HG02970 (cell line): ENCODE data around the gene BRCA1.
"Not testable (repeated sequence)": the region's sequence is repeated elsewhere in the genome, so short reads cannot be mapped to it uniquely, and the experiment has no call there.

Experiments
- ATAC-seq: cut with Tn5 transposase; IDR thresholded peaks from one replicate; pipeline ENCODE4 v1.9.1; 2021; ENCODE audit warnings: mild to moderate bottlenecking, moderate library complexity, moderate number of reproducible peaks; ENCODE audit not compliant: unreplicated experiment, low FRiP score

The BRCA1 gene

DNA sequence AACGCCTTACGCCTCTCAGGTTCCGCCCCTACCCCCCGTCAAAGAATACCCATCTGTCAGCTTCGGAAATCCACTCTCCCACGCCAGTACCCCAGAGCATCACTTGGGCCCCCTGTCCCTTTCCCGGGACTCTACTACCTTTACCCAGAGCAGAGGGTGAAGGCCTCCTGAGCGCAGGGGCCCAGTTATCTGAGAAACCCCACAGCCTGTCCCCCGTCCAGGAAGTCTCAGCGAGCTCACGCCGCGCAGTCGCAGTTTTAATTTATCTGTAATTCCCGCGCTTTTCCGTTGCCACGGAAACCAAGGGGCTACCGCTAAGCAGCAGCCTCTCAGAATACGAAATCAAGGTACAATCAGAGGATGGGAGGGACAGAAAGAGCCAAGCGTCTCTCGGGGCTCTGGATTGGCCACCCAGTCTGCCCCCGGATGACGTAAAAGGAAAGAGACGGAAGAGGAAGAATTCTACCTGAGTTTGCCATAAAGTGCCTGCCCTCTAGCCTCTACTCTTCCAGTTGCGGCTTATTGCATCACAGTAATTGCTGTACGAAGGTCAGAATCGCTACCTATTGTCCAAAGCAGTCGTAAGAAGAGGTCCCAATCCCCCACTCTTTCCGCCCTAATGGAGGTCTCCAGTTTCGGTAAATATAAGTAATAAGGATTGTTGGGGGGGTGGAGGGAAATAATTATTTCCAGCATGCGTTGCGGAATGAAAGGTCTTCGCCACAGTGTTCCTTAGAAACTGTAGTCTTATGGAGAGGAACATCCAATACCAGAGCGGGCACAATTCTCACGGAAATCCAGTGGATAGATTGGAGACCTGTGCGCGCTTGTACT, at the start of gene BRCA1:
Gene BRCA1, minus strand, starts transcription at position 232 of the 834 bp plus-strand sequence. CDS start 1,268 bp downstream, outside the sequence.
- peak; percentile 97 for ATAC-seq

DNA sequence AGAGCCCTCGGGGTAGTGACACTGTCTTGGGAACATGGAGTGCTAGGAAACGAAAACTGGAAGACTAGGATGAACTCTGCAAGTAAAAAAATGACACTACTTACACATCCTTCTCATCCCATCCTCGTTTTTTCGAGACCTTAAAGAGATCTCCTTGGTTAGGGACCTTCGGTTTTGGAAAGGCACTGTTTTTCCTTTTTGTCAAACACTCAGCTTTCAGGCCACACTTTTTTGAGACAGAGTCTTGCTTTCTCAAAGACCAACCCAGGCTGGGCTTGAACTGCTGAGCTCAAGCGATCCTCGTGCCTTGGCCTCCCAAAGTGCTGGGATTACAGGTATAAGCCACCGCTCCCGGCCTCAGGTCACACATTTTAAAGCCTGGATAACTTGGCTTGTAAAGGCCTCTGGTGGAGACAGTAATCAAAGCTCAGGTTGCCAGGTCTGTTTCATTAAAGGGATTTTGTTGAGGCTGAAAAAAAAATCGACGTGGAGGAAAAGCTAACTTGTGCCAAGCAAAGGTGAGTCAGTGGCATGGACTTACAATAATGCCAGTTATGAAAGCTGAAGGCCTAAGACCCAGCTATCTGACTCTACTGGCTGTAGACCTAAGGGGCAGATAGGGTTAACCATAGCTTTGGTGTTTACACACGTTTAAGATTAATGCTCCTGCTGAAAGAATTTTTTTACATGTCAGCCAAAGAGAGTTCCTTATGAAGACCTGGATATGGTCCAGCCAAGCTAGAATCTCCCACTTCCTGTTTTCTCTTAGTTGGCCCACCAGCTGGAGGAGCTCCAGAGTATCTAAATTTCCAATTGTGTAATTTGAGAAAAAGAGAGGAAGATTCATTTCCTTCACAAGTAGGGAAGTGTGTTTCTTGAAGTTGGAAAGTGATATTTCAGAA, 46.7 kb upstream of the BRCA1 start:
- no peak for ATAC-seq

DNA sequence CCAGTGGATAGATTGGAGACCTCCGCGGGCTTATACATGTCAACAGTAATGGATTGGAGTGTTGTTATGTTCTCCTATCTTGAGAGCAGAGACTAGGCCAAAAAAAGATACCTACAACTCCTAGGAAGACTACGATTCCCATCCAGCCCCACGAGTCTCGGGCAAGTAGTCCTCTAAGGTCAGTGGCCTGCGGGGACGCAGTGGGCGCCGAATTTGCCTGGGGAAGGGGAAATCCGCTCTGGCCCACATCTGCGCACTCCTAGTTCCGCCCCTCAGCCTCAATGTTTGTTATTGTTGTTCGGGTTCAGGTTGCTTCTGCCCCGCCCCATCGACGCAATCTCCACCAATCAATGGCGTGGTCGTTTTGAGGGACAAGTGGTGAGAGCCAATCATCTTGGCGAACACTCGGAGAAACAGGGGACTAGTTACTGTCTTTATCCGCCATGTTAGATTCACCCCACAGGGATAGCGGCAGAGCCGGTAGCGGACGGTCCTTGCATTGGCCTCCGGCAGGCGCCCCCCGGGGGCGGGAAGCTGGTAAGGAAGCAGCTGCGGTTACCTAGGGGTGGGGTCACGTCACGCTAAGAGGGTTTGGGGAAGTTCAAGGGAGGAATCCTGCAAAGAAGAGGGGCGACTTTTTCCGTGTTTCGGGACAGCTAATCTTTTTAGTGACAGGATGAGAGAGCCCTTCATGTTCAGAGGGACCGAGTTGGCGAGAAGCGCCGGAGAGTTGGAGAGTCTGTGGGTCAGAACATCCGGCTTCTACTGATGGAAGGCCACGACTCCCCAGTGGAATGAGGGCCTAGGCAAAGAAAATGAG, 45.8 kb upstream of the BRCA1 start, which contains the start of gene NBR1:
Gene NBR1, plus strand, starts transcription at position 449 of the 820 bp plus-strand sequence. CDS start 4,586 bp downstream, outside the sequence.
- ATAC-seq, result peak; percentile 78

DNA sequence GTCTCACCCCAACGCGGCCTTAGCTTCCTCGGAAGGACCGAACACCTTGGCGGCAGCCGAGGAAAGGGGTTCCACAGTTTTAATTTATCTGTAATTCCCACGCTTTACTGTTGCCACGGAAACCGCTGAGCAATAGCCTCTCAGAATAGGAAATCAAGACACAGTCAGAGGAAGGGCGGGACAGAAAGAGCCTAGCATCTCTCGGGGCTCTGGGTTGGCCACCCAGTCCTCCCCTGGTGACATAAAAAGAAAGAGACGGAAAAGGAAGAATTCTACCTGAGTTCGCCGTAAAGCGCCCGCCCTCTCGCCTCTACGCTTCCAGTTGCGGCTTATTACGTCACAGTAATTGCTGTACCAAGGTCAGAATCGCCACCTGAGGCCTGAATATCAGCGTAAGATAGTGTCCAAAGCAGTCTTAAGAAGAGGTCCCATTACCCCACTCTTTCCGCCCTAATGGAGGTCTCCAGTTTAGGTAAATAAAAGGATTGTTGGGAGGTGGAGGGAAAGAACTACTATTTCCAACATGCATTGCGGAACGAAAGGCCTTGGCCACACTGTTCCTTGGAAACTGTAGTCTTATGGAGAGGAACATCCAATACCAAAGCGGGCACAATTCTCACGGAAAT, 45.1 kb upstream of the BRCA1 start:
- ATAC-seq, result peak; percentile 60

DNA sequence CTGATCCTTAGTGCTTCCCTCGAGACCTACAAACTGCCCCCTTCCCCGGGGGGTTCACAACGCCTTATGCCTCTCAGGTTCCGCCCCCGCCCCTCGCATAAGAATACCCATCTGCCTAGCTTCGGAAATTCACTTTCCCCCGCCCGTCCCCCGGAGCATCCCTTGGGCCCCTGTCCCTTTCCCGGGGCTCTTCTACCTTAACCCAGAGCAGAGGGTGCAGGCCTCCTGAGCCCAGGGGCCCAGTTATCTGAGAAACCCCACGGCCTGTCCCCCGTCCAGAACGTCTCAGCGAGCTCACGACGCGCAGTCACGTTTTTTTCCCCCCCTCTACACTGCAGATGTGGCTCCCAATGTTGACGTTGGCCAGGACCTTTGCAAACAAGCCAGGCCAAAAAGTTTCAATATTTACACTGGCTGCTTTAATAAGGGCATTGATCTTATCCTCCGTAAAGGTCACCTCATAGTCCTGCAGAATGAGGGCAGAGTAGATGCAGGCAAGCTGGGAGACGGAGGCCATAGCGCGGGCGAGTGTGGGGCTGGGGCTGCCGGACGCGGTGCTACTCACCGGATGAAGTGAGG, 44.5 kb upstream of the BRCA1 start:
- peak; percentile 30 for ATAC-seq

DNA sequence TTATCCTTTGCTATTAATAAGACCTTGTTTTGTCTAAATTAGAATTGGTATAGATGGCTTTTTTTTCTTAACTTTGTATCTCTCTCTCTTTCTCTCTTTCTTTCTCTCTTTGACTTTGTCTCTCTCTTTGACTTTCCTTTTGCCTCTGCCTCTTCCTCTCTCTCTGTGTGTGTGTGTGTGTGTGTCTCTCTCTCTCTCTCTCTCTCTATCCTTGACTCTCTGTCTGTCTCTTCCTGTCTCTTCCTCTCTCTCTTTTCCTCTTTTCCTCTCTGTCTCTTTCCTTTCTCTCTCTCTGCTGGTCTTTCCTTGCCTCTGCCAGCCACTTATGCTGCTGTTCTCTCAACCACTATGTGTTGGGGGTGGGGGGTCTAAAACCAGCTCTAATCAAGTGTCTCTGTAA, 40.8 kb upstream of the BRCA1 start:
- not testable (repeated sequence) for ATAC-seq

DNA sequence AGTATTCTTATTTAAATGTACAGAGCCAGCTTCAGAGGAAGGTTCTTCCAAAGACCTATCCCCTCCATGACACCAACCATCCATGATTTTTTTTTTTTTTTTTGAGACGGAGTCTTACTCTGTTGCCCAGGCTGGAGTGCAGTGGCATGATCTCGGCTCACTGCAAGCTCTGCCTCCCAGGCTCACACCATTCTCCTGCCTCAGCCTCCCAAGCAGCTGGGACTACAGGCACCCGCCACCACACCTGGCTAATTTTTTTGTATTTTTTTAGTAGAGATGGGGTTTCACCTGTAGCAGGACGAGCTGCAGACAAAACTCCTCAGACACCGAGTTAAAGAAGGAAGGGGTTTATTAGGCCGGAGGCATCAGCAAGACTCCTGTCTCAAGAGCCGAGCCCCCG, 34.8 kb upstream of the BRCA1 start:
- not testable (repeated sequence) for ATAC-seq

DNA sequence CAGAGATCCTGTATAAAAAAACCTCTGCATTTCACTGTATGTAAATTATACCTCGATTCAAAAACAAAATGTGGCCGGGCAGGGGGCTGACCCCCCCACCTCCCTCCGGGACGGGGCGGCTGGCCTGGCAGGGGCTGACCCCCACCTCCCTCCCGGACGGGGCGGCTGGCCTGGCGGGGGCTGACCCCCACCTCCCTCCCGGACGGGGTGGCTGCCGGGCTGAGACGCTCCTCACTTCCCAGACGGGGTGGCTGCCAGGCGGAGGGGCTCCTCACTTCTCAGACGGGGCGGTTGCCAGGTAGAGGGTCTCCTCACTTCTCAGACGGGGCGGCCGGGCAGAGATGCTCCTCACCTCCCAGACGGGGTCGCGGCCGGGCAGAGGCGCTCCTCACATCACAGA, 34.1 kb upstream of the BRCA1 start:
- not testable (repeated sequence) for ATAC-seq

DNA sequence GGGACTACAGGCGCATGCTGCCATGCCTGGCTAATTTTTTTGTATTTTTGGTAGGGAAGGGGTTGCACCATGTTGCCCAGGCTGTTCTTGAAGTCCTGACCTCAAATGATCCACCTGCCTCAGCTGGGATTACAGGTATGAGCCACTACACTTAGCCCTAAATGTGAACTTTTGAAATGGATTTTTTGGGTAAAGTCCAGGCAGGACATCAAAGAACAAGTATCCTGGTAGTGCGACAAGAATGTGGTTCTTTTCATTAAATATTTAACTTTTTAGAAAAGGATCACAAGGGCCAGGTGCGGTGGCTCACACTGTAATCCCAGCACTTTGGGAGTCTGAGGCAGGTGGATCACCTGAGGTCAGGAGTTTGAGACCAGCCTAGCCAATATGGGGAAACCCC, 30.5 kb upstream of the BRCA1 start:
- ATAC-seq, result no peak

DNA sequence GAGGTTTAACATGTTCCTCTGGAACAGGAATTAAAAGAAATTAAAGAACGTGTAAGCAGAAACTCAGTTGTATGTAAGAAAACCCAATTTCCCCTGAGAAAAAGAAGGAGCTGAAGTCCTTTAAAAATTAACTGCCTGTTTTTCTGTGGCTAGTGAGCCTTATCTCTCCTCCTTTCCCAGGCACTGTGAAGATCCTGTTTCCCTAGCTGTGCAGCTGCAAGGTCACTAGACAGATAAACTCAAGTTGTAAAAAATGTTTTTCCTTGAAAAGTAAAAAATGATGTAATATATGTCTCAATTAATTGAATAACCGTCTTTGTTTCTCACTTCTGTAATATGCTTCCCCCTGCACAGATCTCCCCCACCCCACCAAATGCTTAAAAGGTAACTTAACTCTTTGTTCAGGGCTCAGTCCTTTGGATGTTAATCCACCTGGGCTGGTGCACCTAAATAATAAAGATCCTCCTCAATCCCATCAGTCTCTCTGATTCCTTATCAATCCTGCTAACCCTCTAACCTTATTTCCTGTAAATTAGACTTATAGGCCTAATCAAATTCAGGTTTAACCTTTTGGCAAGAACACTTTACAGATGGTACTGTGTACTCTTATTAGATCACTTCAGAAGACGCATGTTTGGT, 28.2 kb upstream of the BRCA1 start:
- ATAC-seq, result not testable (repeated sequence)

DNA sequence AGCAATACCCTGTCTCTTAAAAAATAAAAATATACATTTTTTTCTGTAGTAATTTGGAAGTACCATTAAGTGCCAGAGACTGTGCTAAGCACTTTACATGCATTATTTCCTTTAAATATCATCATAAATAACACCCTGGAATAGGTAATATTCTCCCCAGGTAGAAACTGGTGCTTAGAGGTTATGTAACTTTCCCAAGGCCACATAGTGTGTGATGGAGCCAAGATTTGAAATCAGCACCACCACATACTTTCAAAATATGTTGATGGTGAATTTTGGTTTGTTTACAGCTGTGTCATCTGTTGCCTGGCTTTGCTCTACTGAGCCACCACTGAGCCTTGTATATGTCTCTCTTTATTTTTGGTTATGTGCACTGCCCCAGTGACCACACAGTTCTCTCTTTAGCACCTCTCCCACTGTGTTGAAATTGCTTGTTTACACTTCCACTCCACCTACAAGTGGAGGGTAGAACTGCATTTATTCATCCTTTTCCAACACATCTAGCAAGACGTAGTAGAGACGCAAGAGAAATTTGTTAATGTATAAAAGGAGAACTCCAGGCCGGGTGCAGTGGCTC, 26.8 kb upstream of the BRCA1 start:
- ATAC-seq, result no peak

DNA sequence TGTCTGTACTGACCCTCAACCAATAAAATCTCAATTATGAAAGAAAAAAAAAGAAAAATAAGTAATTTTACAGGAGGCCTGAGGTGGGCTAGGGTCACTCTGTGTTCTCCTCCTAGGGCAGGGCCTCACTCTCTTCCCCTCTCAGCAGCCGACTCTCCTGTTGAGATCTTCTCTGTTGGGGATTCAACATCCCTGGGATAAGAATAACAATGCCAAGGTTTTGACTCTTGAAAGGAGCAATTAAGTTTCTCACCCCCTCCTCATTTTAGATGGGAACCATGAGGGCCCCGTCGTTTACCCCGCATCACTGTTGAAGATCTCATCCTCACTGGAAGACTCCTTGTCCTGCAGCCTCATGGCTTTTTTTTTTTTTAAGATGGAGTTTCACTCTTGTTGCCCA, 21.5 kb upstream of the BRCA1 start:
- ATAC-seq, result no peak

DNA sequence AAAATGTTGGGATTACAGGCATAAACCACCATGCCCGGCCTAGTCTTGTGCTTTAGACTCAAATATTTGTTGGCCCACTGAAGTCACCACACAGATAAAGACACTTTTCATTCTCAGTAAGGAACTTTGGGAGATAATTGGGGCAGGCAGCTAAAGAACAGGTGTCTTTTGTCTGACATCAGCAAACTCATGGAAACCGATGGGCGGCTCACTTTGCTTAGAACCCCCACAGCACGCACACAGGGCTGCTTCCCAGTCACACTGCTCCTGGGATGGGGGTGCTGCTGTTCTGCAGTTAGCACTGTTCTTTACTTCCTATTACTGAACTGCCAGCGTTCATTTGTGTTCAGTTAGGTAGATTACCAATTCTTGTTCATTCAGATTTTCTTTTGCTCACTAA, 18.0 kb upstream of the BRCA1 start:
- ATAC-seq, result no peak

DNA sequence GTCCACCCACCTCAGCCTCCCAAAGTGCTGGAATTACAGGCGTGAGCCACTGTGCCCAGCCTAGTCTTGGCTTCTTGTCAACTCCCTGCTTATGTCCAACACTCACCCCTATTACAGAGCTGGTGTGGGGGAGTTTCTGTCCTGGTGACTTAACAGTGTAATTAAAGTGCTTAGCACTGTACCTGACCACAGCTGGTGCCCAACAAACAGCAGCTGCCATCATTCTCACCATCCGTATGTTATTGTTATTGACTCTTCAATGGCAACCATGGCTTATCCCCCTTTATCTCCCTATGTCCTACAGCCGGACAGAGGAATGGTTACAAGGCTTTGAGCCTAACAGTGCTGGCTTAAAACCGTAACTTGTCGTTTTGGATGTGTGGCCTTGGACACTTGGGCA, 17.0 kb upstream of the BRCA1 start:
- no peak for ATAC-seq

DNA sequence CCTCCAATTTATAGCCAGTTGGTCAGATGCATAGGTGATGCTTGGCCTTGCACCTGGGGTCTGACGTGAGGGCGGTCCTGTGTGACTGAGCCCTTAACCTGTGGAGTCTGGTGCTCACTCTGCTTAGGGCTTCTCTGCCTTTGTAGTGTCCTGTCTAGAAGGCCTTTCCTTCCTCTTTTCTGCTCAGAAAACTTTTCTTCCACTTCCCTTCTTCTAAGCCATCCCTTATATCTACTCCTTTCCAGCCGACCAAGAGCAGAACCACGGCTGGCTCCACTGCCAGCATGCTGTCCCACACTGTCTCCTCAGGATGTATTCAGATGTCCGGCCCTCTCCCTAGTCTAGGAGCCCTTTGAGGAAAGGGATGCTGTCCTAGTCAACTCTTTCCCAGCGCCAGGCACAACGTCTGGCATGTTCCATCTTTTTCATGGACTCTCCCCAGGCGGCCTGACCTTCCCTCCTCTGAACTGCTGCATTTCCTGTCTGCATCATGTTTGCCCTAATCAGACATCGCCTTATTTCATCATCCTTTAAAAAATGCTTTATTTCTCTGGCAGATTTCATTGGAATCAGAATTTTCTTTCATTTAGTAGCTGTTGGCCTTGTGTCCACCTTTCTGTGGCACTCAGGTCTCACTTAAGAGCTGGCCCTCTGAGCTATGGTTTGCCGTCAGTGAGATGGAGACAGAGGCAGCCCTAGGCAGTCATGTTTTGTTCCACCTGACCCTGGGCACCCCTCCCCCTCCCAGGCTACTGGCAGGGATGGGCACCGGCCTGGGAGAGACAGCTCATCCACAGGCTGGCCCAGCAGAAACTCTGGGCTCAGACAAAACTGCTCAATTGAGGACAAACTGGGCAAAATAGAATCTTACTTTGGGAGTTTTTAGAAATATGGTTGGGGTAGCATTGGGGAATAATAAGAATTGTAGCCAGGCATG, 15.5 kb upstream of the BRCA1 start:
- ATAC-seq, result no peak

DNA sequence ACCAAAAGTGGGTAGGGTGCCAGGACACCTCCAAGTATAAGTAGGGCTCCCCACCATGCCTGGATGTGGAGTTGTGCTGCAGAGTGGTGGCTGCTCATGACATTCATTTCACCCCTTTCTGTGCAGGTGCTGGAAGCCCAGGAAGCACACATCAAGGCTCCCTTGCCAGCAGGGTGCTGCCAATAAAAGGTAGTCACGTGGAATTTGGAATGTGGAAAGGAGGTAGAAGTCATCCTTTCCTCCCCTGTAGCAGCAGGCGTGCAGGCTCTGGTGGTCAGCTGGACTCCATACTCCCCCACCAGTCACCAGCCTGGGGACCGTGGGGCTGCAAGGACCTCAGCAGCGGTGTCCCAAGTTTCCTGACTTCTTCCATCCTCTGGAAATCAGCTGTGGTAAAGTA, 13.4 kb upstream of the BRCA1 start:
- ATAC-seq, result not testable (repeated sequence)

DNA sequence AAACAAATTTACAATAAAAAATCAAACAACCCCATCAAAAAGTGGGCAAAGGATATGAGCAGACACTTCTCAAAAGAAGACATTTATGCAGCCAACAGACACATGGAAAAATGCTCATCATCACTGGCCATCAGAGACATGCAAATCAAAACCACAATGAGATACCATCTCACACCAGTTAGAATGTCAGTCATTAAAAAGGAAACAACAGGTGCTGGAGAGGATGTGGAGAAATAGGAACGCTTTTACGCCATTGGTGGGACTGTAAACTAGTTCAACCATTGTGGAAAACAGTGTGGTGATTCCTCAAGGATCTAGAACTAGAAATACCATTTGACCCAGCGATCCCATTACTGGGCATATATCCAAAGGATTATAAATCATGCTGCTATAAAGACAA, 11.4 kb upstream of the BRCA1 start:
- not testable (repeated sequence) for ATAC-seq

DNA sequence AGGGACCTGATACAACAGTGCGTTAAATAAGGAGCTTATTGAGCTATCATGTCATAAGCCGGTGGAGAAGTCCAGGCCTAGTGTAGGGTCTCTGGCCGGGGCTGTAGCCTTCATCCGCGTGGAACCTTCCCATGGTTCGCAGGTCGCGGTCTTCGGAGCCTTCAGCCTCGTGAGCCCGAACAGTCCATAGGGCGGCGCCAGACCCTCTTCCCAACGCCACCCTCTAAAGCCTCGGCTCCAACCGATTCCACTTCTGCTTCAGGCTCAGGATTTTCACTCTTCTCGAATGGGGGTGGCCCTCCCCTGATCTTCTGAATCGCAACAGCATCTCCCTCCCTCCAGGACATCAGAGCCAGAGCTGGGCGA, 10.3 kb upstream of the BRCA1 start:
- no peak for ATAC-seq
